NCI-H345 treated with DMSO at 0.1 percent for 48 hours (cell line): ENCODE measurements around the gene ZFAND2A.
"Not testable (repeated sequence)": the region's sequence is repeated elsewhere in the genome, so short reads cannot be mapped to it uniquely, and the experiment has no call there.

Experiments
- DNase-seq: peaks from one replicate; lab custom pipeline; 2025; ENCODE audit not compliant: unreplicated experiment; lab: John Stamatoyannopoulos, UW

The ZFAND2A gene

DNA sequence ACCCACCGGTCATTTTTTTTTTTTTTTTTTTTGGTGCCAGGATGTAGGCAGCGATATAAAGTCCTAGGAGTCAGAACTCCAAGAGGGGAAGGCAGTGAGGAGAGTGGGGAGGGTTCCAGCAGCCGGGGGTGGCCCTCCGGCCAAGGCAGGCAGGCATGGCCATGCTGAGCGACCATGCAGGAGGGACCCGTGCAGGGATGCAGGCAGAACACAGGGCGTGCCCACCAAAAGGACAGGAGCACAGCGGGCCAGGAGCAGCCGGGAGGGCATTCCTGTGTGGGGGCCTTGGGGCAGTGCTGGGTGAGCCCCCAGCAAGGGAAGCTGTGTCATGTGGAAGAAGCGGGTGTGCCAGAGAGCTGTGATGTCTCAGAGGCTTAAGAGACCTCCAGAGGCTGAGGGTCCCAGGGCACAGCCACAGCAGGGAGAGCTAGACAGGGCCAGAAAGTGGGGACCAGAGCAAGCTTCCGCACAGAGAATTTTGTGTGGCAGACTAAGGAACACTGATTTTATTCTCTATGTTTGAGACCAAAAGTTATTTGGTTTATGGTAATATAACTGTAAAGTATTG is 5.7 kb downstream of the ZFAND2A start:
- no peak for DNase-seq

DNA sequence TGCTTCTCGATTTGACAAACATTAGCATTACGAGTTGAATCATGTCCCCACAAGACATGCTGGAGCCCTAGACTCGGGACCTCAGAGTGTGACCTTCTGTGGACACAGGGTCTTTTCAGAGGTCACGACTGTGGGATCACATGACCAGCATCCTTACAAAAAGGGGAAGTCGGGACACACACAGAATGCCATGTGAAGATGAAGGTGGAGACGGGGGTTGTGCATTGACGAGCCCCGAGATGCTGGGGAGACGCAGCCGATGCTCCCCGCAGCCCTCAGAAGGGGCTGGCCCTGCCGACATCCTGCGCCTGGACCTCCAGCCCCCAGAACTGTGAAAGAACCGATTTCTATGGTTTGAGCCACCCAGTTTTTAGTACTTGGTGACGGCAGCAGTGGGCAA is 7.5 kb downstream of the ZFAND2A start:
- DNase-seq = no peak

DNA sequence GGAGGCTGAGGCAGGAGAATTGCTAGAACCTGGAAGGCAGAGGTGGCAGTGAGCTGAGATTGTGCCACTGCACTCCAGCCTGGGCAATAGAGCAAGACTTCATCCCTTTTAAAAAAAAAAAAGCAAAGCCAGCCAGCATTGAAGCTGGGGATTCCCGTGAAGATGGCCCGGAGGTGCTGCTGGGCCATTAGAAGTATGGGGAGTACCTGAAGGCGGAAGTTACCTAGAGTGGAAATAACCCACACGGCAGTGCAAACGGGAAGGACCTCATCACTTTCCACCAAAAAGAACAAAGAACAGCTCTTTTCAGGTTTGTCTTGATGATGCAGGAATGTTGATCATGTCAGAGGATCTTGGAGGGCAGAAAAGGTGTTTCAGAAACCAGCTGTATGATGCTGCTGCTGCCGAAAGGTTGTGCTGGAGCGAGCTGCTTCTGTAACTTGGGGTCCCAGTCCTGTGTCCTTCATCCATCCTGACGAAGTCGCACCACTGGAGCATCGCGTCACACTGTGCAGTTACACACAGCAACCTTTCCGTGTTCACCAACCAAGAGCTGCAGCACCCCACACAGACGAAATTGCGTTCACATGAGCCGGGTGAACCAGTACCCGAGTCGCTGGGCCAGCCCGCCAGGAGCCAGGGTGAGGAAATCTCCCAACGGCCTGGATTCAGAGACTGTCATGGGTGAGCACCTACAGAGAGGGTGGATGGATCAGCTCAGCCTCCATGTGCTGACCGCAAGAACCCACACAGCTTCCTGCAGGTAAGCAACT is 8.2 kb downstream of the ZFAND2A start:
- no peak for DNase-seq

DNA sequence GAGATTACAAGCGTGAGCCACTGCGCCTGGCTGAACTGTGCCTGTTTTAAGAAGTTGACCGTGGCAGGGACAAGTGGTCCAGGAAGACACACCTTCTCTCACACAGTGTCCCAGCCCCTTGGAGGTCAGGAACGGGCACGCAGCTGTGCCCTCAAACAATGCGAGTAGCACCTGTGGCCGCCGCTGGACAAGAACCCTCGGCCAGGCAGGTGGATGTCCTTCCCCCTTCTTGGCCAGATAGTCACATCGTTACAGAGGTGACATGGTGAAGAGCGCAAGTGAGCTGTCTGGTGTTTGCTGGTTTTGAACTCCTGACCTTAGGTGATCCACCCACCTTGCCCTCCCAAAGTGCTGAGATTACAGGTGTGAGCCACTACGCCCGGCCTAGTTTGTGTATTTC is 8.8 kb downstream of the ZFAND2A start:
- DNase-seq = no peak

DNA sequence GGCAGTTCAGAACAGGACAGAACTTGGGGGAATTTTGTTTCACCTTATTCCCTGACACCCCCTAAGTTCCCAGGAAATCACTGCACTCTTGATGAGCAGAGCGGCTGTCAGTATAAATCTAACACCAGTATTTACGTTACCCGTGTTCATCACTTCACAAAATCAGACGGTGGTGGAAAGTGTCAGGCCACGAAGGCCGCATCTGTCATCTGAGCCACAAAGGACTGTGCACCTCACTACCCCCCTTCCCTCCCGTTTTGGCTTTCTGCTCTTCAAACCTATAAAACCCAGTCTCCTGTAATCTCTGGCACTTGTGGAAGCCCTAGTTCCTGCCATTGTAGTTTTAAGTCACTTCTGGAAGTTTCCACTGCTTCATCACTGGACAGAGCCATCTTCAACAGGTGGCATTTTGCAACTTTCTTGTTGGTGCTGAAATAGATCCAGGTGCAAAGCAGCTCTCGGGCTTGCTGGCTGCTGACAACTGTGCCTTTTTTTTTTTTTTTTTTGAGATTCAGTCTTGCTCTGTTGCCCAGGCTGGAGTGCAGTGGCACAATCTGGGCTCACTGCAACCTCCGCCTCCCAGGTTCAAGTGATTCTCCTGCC is 9.5 kb downstream of the ZFAND2A start:
- DNase-seq = no peak

DNA sequence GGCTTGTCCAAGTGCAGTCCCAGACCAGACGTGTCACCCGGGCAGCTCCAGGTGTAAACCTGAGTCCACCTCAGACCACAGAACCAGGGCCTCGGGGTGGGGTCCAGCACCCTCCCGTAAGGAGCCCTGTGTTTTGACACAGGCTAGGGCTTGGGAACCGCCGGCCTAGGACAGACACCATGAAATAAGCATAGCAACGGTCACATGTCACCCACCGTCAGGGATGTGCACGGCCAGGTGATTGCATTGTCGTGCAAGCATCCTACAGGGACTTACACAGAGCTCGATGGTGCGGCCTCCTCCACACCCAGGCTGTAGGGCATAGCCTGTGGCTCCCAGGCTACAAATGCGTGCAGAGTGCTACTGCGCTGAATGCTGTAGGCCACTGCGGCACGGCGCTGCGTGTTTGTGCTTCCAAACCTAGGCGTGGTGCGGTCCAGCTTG is 10.6 kb downstream of the ZFAND2A start:
- DNase-seq = no peak

DNA sequence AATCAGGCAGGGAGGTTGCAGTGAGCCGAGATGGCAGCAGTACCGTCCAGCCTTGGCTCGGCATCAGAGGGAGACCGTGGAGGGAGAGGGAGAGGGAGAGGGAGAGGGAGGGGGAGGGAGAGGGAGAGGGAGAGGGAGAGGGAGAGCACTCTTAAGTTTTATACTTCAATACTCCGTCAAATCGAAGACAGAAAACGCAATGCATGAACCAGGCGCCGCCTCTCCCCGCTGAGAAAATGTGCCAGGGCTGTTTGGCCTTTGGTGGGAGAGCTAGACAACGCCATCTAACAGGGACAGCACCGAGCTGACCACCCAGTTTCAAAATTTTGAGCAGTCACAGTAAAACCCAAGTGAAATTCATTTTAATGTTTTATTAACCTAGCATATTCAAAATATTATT is 12.1 kb downstream of the ZFAND2A start:
- not testable (repeated sequence) for DNase-seq

DNA sequence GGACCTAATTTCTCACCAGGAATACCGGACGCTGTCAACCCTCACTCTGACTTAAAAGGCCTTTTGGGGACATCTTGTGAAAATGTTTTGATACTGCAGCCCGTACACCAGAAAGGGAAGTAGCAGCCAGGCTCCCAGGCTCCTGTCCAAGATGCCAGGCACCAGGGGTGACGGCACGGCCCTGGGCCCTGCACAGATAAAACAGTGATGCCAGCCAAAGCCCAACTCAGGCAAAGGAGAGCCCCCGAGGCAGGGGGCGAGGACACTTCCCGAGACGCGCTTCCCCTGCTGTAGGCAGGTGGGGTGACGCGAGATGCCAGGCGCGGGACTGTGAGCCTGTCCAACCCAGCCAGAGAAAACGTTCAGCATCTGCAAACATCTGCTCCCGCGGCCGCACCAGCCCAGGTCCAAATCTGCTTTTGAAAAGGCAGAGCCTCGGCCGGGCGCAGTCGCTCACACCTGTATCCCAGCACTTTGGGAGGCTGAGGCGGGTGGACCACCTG is 15.7 kb downstream of the ZFAND2A start:
- DNase-seq = no peak

DNA sequence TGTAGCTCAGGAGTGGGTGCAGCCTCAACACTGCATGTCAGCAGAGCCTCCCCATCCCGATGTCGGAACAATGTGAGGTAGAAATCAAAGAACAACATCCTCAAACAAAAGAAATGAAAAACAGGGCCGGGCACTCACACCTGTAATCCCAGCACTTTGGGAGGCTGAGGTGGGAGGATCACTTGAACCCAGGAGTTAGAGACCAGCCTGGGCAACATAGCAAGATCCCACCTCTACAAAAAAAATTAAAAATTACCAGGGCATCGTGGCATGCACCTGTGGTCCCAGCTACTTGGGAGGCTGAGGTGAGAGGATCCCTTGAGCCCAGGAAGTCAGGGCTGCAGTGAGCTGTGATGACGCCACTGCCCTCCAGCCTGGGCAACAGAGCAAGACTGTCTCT is 17.0 kb downstream of the ZFAND2A start:
- not testable (repeated sequence) for DNase-seq

DNA sequence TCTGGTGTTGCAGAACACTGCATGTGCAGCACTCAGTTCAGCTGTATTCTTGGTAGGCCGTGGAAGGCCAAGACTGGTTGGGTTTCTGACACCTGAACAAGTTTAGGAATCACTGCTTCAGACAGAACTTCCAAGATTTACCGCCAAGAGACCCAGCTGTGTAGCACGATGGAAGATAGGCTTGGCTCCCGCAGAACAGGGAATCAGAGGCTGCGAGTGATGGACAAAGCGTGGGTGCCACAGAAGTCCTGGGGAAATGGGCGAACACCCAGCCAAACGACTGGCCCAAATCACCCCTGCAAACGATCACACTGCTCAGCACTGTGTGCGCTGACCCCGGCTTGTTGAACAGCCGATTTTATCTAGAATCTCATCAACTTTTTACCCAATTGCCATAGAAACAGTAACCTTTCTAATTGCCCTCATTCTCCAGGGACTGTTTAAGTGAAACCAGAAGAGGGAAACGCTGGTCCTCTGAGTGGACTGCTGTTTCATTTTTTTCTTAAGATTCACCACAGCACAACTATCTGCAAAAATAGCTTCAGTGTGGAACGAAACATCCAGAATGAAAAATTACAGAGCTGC is 17.9 kb downstream of the ZFAND2A start:
- no peak for DNase-seq

DNA sequence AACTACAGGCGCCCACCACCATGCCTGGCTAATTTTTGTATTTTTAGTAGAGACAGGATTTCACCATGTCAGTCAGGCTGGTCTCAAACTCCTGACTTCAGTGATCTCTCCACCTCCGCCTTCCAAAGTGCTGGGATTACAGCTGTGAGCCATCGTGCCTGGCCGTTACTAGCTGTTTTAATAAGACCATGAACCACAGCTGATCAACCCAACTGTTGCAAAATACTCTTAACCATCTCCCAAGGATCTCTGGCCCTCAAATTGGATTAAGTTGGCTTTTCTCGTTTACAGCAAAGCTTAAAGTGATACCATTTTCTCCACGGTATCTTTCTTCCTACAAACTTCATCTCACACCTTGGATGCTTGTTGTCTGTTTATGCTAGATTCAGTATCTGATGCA is 18.3 kb downstream of the ZFAND2A start:
- DNase-seq = no peak

DNA sequence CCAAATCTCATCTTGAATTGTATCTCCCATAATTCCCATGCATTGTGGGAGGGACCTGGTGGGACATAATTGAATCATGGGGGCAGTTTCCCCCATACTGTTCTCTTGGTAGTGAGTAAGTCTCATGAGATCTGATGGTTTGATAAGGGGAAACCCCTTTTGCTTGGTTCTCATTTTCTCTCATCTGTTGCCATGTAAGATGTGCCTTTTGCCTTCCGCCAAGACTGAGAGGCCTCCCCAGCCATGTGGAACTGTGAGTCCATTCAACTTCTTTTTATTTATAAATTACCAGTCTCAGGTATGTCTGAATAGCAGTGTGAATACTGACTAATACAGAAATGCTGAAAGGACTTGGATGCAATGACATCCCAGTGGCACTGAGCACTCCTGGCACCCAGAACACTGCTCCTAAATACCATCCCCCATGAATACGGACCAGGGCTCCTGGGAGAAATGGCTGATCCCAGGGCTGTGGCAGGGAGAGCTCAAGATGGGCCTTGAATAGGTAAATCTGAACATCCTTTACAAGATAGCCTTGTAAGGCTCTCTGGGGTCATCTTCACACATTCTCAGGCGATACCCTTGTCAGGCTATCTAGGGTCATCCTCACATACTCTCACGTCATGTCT is 19.4 kb downstream of the ZFAND2A start:
- DNase-seq = no peak

DNA sequence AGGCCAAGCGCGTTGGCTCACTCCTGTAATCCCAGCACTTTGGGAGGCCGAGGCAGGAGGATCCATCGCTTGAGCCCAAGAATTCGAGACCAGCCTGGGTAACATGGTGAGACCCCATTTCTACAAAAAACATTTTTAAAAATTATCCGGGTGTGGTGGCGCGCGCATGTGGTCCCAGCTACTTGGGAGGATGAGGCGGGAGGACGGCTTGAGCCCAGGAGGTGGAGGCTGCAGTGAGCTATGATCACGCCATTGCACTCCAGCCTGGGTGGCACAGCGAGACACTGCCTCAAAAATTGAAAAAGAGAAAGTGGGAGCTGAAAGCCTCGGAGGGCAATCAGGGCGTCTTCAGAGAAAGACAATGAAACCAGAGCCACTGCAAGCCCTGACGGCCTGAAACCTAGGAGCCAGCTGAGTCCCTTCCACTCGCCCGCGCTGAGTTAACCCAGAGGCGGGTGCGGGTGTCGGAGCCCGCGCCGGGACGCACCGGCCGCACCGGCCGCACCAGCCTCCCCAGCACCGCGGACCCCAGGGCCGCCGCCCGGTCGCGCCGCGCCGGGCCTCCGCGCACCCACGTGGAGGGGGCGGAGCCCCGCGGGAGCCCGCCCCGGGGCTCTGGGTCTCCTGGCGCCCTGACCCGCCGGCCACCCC is 22.4 kb downstream of the ZFAND2A start:
- DNase-seq = peak; percentile 44

DNA sequence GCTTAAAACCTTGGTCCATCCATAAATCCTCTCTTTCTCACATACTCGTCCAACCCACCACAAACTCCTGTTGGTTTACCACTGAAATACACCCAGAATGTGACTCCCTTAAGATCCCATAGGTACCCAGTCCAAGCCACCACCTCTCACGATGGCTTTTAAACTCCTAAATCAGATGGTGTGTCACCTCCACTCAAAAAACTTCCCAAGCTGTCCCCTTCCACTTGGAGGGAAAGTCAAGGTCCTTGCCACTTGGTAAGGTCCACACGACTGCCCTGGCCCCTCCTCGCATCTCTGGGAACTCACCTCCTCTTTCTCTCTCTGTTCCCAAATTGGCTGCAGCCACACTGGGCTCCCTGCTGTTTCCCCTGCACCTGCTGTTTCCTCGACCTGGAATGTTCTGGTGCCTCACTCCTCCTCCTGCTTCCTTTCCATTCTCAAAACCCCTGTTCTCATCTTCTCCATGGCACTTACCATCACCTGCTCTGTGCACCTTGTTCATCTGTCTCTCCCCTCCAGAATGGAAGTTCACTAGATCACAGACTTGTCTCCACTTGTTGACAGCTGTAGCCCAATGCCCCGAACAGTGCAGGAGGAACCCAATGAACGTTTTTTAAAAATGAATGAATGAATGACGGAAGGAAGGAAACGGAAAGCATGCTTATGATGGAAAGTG is 23.0 kb downstream of the ZFAND2A start:
- peak; percentile 23 for DNase-seq

DNA sequence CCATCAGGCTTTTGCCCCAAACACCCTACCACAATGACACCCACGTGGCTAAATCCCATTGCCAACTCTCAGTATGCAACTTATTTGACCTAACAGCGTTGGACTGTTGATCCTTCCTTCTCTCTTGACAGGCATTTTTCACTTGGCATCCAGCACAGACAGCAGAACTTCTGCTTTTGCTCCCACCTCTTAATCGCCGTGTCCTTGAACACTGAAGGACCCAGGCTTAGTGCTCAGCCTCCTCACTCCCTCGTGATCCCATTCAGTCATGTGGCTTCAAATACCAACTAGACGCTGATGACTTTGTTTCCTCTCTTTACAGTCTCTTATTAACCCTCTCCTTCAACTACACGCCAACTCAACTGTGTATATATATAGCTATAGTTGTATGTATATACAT is 25.0 kb downstream of the ZFAND2A start:
- no peak for DNase-seq

DNA sequence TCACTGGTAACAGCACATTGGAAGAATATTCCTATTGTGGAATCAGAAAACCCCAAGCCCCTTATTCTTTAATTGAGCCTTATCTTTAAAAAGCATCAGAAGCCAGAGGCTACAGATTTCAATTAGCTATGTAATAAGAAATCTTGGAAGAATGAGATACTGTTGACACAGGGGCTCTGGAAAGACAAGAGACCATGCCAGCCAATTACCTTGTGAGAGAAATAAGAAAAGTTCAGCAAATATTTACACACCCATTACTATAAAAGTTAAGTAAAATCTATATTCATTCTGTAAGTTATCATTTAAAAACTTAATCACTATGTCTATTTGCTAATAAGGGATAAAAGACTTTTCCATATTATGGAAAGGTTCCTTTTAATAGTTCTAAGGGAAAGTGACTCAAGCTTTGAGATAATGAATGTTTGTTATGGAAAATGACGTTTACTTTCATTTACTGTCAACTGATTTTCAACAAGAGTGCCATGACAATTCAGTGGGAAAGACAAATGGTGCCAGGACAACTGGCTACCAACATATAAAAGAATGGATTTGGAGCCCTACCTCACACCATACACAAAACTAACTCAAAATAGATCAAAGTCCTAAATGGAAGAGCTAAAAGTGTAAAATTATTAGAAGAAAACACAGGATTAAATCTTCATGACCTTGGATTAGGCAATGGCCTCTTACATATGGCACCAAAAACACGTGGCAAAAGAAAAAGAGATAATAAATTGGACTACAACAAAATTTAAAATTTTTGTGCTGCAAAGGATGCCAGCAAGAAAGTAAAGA is 28.3 kb downstream of the ZFAND2A start:
- DNase-seq = no peak

DNA sequence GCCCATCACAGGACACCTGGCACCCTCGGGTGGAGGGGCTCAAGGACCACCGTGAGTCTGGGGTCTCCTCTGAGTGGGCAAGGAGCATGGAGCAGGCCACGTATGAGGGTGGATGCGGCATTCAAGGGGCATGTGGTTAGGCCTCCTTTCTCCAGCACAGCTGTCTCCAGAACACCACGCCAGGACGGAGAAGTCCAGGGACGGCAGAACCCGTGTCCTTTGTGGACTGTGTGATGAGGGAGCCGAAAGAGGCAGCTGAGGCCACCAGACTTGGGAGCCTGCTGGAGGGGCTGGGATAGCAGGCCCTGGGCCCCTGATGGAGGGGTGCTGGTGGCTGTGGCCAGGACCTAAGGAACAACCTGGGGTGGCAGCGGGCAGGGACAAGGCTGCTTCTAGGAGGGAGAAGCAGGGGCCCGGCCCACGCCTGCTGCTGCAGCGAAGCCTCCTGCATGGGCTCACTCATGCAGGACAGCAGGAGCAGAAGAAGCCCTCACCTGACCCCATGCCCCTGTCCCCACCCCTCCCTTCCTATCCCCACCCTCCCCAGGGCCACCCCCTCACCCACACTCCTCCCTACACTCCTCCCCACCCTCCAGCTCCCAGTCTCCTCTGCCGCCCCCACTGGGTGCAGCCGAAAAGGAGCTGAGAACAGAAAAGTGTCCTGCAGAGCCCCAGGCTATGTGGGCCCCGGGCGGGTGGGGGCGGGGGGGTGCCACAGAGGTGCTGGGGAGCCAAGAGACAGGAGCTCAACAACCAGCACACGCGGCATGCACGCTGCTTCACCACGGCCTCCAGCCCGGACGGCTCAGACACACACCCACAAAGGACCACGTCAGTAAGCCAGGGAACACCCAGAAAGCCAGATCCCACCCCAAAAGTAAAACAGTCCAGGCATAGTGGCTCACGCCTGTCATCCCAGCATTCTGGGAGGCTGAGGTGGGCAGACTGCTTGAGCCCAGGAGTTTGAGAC is 29.7 kb downstream of the ZFAND2A start:
- no peak for DNase-seq

DNA sequence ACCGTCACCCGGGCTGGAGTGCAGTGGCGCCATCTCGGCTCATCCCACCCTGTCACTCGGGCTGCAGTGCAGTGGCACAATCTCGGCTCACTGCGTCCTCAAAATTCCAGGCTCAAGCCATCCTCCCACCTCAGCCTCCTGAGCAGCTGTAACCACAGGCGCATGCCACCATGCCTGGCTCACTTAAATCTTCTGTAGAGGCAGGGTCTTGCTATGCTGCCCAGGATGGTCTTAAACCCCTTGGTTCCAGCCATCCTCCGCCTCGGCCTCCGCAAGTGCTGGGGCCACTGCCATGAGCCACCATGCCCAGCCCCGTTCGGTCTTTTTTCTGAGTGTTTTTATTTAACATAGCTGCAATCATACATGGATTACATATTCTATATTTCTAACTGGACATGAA is 30.6 kb downstream of the ZFAND2A start:
- DNase-seq = no peak
